SH-SY5Y (cell line): ENCODE results near the gene GPR42.

Source experiments
- GATA2 ChIP-seq: IDR thresholded peaks from 2 replicates; pipeline ENCODE4 v1.6.1; 2011; ENCODE audit warnings: mild to moderate bottlenecking, low read depth, low read length
- GATA3 ChIP-seq: IDR thresholded peaks from 2 replicates; pipeline ENCODE4 v1.6.1; 2011; ENCODE audit warnings: low read depth, mild to moderate bottlenecking, low read length, moderate library complexity

DNA sequence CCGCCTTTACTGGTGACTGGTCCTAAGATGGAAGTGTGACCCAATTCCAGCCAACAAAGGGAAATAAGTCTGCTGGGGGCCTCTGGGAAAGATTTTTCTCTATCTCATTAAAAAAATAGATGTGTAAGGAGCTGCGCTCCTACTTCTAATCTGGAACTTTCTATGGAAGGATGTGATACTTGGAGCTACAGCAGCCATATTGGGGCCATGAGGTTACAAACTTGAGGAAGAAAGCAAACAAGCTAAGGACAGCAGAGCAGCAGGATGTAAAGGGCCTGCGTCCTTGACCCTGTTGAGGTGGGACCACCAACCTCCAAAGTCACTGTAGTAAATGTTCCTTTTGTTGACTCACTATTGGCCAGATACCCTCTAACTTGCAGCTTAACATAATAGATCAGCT lies 7.5 kb downstream of the GPR42 start:
- TF ChIP-seq GATA3, result no peak
- TF ChIP-seq GATA2, result no peak
